ENCODE results near the gene KCNMB1. TPM values are rescaled to one million over a fixed set of nuclear protein-coding genes. Genes with fewer than 3 reads are reported as not detected.

Gene KCNMB1
- total RNA-seq, 1 donor from 2014 or later = 0.14 TPM

DNA sequence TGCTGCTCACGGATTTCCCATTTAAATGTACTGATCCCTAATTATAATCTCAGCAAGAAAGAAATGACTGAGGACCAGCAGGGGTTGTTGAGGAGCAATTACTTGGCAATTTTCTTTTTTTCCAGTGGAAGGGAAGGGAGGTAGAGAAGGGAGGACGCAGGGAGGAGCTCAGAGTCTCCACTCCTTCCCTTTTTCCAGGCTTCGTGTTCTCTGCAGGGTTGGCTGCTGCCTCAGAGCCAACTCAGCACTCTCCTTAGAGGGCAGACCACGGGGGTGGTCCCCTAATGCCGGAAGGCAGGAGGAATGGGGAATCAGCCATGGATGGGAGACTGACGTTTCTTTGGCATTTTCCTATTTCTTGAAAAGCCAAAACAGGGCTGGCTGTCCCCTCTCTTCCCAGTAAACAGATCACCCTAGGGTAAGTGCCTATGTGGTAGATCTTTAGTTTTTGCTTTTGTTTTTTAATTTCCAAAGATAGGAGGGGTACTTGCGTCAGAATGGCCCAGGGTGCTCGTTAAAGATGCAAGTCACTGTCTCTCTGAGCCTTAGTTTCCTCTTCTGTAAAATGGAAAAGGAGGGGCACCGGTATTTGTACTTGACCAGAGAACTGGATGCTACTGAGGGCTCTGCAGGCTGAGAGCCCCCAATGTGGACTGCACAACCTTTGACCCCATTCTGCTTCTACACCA is 52.0 kb downstream of the KCNMB1 start:
- no peaks in the 10 kb centered on the region for H3K27me3 ChIP-seq (ENCODE audit: insufficient read depth, low read length)
- Mint-ChIP-seq H3K27ac (ENCODE audit: unreplicated experiment) (no peak overlapping the region), H3K4me1 (ENCODE audit: low read depth, unreplicated experiment) (peaks cover 8% of the 10 kb centered on the region), H3K36me3 (ENCODE audit: low read depth, unreplicated experiment) (no peaks in the 10 kb centered on the region), H3K27me3 (ENCODE audit: low read depth, unreplicated experiment) (peaks cover 17% of the 10 kb centered on the region), H3K9me3 (ENCODE audit: unreplicated experiment) (no peaks in the 10 kb centered on the region), H3K4me3 (ENCODE audit: unreplicated experiment) (no peak overlapping the region)
- no peaks in the 10 kb centered on the region for H3K4me1 ChIP-seq (ENCODE audit: insufficient read depth, low read length)
- no peaks in the 10 kb centered on the region for H3K79me2 ChIP-seq (ENCODE audit: insufficient read depth, low read length)
- no peak overlapping the region for H3K4me2 ChIP-seq (ENCODE audit: low read length)
- no peaks in the 10 kb centered on the region for H4K20me1 ChIP-seq (ENCODE audit: insufficient read depth, low read length)
- no peaks in the 10 kb centered on the region for H3K36me3 ChIP-seq (ENCODE audit: insufficient read depth, low read length)
- H3K9me3 ChIP-seq (ENCODE audit: insufficient read depth, low read depth, low read length) = peaks cover 4% of the 10 kb centered on the region
- DNase-seq (ENCODE audit: low read depth) (no peak), FAIRE-seq (no peak)
- H3K27ac ChIP-seq (ENCODE audit: low read depth, low read length) = no peak overlapping the region
- no peak overlapping the region for H2AFZ ChIP-seq (ENCODE audit: low read depth, low read length)
- no peak overlapping the region for H3K4me3 ChIP-seq (ENCODE audit: insufficient read depth, low read depth, low read length)
- TF ChIP-seq EZH2 (IDR thresholded peaks at IDR 0.05; ENCODE audit: insufficient read depth, low read length) = no peak
- TF ChIP-seq CTCF (IDR thresholded peaks at IDR 0.05; ENCODE audit: insufficient read depth, low read depth, low read length) = no peak
- H3K9ac ChIP-seq (ENCODE audit: low read length) = no peak overlapping the region

- FAIRE-seq (no peak), DNase-seq (ENCODE audit: low read depth) (no peak)
- no peaks in the 10 kb centered on the region for H3K27me3 ChIP-seq (ENCODE audit: insufficient read depth, low read length)
- Mint-ChIP-seq H3K27ac (ENCODE audit: unreplicated experiment) (no peak overlapping the region), H3K36me3 (ENCODE audit: low read depth, unreplicated experiment) (no peaks in the 10 kb centered on the region), H3K4me3 (ENCODE audit: unreplicated experiment) (no peak overlapping the region), H3K9me3 (ENCODE audit: unreplicated experiment) (no peaks in the 10 kb centered on the region), H3K27me3 (ENCODE audit: low read depth, unreplicated experiment) (peaks cover 17% of the 10 kb centered on the region), H3K4me1 (ENCODE audit: low read depth, unreplicated experiment) (peaks cover 12% of the 10 kb centered on the region)
- H3K36me3 ChIP-seq (ENCODE audit: insufficient read depth, low read length) = no peaks in the 10 kb centered on the region
- no peaks in the 10 kb centered on the region for H4K20me1 ChIP-seq (ENCODE audit: insufficient read depth, low read length)
- H3K4me3 ChIP-seq (ENCODE audit: insufficient read depth, low read depth, low read length) = no peak overlapping the region
- H3K27ac ChIP-seq (ENCODE audit: low read depth, low read length) = no peak overlapping the region
- H2AFZ ChIP-seq (ENCODE audit: low read depth, low read length) = no peak overlapping the region
- no peaks in the 10 kb centered on the region for H3K9me3 ChIP-seq (ENCODE audit: insufficient read depth, low read depth, low read length)
- no peaks in the 10 kb centered on the region for H3K4me1 ChIP-seq (ENCODE audit: insufficient read depth, low read length)
- no peak overlapping the region for H3K4me2 ChIP-seq (ENCODE audit: low read length)
- no peaks in the 10 kb centered on the region for H3K79me2 ChIP-seq (ENCODE audit: insufficient read depth, low read length)
- TF ChIP-seq EZH2 (IDR thresholded peaks at IDR 0.05; ENCODE audit: insufficient read depth, low read length) (no peak), CTCF (IDR thresholded peaks at IDR 0.05; ENCODE audit: insufficient read depth, low read depth, low read length) (no peak)
- H3K9ac ChIP-seq (ENCODE audit: low read length) = no peak overlapping the region
Observed at GRCh38 chr5:170336065-170336464, 53.1 kb downstream of the KCNMB1 start.

- no peak overlapping the region for H3K9ac ChIP-seq (ENCODE audit: low read length)
- no peak for DNase-seq (ENCODE audit: low read depth)
- no peaks in the 10 kb centered on the region for H3K4me1 ChIP-seq (ENCODE audit: insufficient read depth, low read length)
- H3K27ac Mint-ChIP-seq (ENCODE audit: unreplicated experiment) = no peak overlapping the region
- no peak overlapping the region for H3K4me2 ChIP-seq (ENCODE audit: low read length)
- peaks cover 17% of the 10 kb centered on the region for H3K4me1 Mint-ChIP-seq (ENCODE audit: low read depth, unreplicated experiment)
- TF ChIP-seq EZH2 (IDR thresholded peaks at IDR 0.05; ENCODE audit: insufficient read depth, low read length) (no peak), CTCF (IDR thresholded peaks at IDR 0.05; ENCODE audit: insufficient read depth, low read depth, low read length) (no peak)
- peaks cover 17% of the 10 kb centered on the region for H3K27me3 Mint-ChIP-seq (ENCODE audit: low read depth, unreplicated experiment)
- no peaks in the 10 kb centered on the region for H3K27me3 ChIP-seq (ENCODE audit: insufficient read depth, low read length)
- no peaks in the 10 kb centered on the region for H3K36me3 Mint-ChIP-seq (ENCODE audit: low read depth, unreplicated experiment)
- no peak for FAIRE-seq
- H3K9me3 Mint-ChIP-seq (ENCODE audit: unreplicated experiment) = no peaks in the 10 kb centered on the region
- H3K27ac ChIP-seq (ENCODE audit: low read depth, low read length) = no peak overlapping the region
- no peaks in the 10 kb centered on the region for H4K20me1 ChIP-seq (ENCODE audit: insufficient read depth, low read length)
- H3K4me3 Mint-ChIP-seq (ENCODE audit: unreplicated experiment) = no peak overlapping the region
- no peaks in the 10 kb centered on the region for H3K79me2 ChIP-seq (ENCODE audit: insufficient read depth, low read length)
- no peak overlapping the region for H2AFZ ChIP-seq (ENCODE audit: low read depth, low read length)
- H3K9me3 ChIP-seq (ENCODE audit: insufficient read depth, low read depth, low read length) = no peaks in the 10 kb centered on the region
- no peaks in the 10 kb centered on the region for H3K36me3 ChIP-seq (ENCODE audit: insufficient read depth, low read length)
- H3K4me3 ChIP-seq (ENCODE audit: insufficient read depth, low read depth, low read length) = no peak overlapping the region
Observed at GRCh38 chr5:170334626-170335025, 54.5 kb downstream of the KCNMB1 start.

Data from astrocyte (in vitro differentiated cells and primary cell).